Inflammatory macrophage (primary cell): ENCODE results near the gene KCTD13.
"Not testable (repeated sequence)": the region's sequence is repeated elsewhere in the genome, so short reads cannot be mapped to it uniquely, and the experiment has no call there.

Experiments
- DNase-seq, 2 donors: peaks; one replicate each; pipeline ENCODE4 v3.0.0-alpha.2; 2020 to 2022

KCTD13 gene

GRCh38 chr16:29906520-29907244, 19.3 kb downstream of the KCTD13 start:
- no peak for DNase-seq

DNA sequence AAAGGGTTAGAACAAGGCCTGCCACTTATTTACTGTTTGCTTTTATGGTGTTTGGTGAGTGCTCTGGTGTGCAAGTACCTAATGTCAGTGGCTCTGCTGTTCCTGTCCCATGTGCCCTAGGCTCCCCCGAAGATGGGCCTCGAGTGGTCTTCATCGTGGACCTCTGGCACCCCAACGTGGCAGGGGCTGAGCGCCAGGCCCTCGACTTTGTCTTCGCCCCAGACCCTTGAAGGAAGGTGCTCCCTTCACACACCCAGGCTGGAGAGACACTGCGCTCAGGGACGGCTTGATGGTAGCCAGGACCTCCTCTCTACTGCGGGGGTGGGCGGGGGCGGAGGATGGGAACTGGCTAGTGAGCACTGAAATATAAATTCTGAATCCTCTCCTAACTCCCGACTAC, 20.4 kb downstream of the KCTD13 start:
- no peak for DNase-seq

- no peak for DNase-seq
Measured at GRCh38 chr16:29904947-29905346, 21.1 kb downstream of the KCTD13 start.

GRCh38 chr16:29903590-29903989, 22.4 kb downstream of the KCTD13 start:
- peak; percentile 6 to 61 for DNase-seq

DNA sequence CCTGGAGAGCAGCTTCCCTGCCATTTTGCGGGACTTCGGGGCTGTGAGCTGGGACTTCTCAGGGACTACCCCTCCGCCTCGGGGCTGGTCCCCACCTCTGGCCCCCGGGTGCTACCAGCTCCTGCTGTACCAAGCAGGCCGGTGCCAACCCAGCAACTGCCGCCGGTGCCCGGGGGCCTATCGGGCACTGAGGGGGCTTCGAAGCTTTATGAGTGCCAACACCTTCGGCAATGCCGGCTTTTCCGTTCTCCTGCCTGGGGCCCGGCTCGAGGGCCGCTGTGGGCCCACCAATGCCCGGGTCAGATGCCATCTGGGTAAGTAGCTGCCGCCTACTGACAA, 24.4 kb downstream of the KCTD13 start:
- DNase-seq = no peak

DNA sequence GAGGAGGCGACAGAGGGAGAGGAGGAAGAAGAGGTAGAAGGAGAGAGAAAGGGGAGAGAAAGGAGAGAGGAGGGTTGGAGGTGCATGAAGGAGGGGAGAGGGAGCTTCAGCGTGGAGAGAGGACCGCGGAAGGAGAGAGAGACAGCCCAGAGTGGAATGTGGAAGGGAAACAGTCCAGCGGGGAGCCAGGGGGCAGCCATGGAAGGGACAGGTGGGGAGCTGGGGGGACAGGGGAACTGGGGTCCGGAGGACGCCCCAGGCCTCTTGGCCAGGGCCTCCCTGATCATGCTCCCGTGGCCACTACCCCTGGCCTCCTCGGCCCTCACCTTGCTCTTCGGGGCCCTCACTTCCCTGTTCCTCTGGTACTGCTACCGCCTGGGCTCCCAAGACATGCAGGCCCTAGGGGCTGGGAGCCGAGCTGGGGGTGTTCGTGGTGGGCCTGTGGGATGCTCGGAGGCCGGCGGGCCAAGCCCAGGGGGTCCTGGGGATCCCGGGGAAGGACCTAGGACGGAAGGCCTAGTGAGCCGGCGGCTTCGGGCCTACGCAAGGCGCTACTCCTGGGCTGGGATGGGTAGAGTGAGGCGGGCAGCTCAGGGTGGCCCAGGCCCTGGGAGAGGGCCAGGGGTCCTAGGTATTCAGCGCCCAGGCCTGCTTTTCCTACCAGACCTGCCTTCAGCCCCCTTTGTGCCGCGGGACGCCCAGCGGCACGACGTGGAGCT, 25.0 kb downstream of the KCTD13 start:
- no peak for DNase-seq

DNA sequence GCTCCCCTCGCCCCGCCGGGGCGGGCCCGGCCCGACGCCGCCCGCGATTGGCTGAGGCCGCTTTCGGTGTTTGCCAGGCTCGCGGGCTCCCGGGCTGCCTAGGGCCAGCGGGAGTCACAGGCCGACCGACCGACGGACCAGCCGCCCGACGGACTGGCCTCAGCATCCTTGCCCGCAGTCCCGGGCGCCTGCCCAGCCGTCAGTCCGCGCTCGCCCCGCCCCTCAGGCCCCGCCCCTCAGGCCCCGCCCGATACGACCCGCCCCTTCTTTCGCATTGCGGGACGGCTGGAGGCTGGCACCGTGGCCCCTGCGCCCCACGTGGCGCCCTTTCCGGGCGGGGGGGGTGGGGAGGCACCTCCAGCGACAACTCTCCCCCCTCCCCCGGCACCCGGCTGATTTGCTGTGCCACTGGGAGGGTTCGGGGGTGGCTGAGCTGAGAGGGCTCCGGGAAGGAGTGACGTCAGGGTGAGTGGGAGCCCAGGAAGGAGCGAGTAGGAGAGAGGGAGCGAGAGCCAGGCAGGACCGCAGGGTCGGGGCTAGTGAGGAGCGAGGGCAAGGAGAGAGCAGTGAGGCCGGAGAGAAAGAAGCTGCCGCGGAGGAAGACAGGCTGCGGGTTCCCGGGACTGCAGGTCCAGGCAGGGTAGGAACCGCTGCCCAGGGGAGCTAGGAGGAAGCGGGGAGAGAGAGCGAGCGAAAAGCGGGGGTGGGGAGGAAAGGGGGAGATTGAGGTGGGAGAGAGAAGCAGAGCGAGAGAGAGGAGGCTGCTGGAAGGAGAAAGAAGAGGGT, 25.7 kb downstream of the KCTD13 start, which contains the start of gene ASPHD1:
ASPHD1 (plus strand) TSS at position 387 of the 786 bp plus-strand sequence. CDS start 484 bp downstream, outside the sequence.
- peak; percentile 79 to 92 for DNase-seq

GRCh38 chr16:29899516-29900101, 26.4 kb downstream of the KCTD13 start, which contains the start of gene SEZ6L2:
Gene SEZ6L2, minus strand, starts transcription at chr16:29899550. Its CDS starts 531 bp downstream, at chr16:29899019.
- peak; percentile 50 to 58 for DNase-seq

DNA sequence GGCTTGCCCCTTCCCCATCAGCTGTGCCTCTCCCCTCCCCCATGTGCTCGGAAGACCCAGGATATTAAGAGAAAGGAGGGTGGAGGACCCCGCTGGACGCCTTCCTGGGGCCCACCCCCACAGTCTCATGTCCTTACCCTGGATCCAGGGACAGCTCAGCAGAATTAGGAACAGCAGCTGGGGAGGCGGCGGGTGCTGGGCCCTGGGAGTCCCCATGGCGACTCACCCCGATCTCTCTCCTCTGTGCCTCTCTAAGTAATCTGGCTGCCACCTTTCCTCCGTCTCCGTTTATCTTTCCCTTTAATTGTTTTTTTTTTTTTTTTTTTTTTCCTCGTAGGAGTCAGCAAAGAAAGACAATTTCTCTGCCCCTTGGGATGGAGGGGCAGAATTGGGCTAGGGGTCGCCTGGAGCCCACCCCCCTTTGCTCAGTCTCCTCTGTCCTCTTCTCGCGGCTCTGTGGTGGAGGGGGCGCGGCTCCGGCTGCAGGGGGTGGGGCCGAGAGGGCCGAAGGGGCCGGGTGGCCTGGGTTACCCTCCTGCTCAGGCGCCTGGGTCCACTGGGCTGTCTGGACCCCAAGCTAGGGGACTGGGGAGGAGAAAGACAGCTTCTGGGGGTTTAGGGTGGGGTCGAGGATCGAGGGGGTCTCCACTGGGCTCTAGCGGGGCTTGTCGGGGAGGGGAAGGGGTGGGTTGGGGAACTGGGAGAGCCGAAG, 27.1 kb downstream of the KCTD13 start:
- no peak for DNase-seq

DNA sequence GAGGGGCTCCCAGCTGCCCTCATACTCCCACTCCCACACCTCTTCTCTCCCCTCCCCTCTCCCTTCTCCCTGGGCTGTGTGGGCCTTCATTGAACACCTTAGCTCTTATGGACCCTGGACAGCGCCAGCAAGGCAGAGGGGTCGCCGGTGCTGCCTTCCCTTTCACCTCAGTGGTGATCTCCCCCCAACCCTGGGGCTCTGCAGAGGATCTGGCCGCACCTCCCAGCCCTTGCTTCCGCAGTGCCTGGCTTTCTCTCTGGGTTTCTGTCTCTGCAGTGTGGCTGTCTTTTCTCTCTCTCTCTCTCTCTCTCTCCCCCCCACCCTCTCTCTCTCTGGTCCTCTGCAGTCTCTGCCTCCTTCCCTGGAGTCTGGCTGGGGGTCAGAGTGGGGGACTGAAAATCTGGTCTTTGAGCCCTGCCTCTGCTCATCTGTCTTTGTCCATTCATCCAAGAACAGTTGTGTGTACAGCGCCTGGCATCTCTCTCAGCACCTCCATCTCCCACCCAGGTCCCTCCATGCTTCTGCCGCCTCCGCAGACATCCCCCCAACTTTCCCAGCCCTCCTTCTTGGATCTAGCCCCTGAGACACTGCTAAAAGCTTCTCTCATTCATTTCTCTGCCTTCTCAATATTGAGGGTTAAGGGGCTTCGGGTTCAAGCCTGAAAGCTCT, 27.8 kb downstream of the KCTD13 start:
- no peak for DNase-seq

DNA sequence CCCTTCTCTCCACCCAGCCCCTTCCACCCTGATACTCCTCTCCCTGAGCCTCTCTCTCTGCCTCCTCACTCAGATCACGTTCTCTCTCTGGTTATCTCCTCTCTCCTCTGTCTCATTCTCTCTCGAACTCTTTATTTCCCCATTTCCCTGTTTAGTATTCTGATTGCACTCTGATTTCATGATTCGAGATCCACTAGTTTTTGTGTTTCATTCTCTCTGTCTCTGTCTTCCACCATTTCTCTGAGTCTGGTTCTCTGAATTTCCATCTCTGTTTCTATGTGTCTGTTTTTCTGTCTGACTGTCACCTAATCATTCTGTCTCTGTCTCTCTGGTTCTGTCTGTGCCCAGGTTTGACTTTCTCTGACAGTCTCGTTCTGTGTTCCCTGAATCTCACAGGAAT, 28.7 kb downstream of the KCTD13 start:
- no peak for DNase-seq

DNA sequence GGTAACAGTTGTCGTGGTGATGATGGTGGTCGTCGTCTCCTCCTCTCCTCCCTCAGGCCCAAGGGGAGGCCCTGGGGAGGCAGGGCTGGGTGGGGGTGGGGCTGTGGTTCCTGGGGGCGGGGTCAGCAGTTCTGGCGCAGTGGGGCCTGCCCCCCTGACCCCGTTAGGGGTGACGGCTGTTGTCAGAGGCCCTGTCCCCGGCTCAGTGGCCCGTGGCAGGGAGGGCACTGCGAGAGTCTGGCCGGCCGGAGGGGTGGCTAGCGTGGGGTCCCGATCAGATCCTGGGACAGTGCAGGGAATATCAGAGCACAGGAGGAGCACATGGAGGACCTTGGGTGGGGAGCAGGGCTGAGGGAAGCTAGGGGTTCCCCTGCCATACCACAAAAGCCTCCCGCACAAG, 29.2 kb downstream of the KCTD13 start:
- no peak for DNase-seq

- no peak for DNase-seq
Measured at GRCh38 chr16:29894352-29894751, 31.7 kb downstream of the KCTD13 start.

DNA sequence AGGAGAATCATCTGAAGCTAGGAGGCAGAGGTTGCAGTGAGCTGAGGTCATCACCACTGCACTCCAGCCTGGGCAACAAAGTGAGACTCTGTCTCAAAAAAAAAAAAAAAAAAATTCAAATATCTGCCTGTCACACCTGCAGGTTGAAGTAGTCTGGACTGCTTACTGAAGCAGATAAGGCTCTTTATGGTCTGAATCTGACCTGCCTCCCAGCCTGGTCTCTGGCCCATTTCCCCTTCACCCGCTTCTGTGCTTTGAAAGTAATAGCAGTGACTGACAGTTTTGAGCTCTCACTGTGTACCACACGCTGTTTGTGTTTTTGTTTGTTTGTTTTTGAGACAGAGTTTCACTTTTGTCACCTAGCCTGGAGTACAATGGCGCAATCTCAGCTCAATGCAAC, 32.5 kb downstream of the KCTD13 start:
- DNase-seq = no peak

GRCh38 chr16:29892458-29892813, 33.6 kb downstream of the KCTD13 start:
- no peak for DNase-seq

GRCh38 chr16:29891525-29892457, 34.2 kb downstream of the KCTD13 start:
- peak; percentile 76 to 79 for DNase-seq

GRCh38 chr16:29889372-29889771, 36.7 kb downstream of the KCTD13 start:
- DNase-seq = not testable (repeated sequence)

DNA sequence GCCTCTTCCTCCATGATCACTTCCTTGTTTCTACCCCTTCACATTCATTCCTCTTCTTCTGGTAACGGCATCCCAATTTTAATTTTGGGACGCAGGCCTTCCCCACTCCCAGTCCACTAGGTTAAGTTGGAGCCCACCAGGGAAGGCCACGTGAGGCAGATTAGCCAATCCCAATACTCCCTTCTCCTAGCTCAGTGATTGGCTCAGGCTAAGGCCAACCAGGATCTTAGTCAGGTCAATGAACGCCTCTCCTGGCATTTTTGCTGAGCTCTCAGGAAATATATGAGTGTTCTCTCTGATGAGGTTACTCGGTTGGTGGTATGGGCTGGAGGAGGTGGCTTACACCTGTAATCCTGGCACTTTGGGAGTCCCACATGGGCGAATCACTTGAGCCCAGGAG, 42.0 kb downstream of the KCTD13 start:
- DNase-seq = no peak

- no peak for DNase-seq
Measured at GRCh38 chr16:29881050-29881449, 45.0 kb downstream of the KCTD13 start.

- no peak for DNase-seq
Measured at GRCh38 chr16:29878172-29878571, 47.9 kb downstream of the KCTD13 start.
